ENCODE data around the gene ARL2.

ARL2 gene

DNA sequence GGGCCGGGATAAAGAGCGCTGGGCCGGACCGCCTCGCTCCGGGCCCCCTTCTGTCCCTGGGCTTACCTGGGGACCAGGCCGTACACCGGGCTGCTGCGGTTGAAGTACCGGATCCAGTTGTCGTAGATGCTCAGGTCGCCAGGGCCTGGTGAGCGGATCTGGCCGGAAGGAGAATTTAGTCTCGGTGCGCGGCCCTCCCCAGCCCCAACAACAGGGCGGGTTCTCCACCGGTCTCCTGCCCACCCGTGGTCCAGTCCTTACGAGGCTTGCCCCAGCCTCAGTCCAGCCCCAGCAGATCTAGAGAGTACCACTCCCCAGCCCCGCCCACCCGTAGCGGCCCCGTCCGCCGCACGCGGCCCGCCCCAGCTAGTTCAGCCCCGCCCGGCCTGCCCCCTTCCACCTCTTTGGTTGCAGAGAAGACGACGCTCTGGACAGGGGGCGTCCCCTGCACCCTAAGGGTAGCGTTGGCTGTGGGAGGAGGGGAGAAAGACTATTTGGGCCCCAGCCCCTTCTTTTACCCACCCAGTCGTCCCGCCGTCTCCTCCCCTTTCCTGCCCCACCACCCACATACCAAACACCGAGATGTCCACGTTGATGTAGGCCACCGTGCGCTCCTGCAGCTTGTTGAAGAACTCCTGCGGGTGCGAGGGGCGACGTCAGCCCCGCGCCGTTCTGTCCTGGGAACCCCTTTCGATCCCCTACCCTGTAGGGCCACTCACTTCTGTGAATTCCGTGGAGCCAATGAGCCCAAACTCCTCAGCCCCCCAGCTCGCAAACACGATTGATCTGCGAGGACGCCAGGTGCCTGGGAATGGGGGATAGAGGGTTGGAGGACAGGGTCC is 33.8 kb downstream of the ARL2 start:
- DNase-seq = peak in 2 of 5 experiments; percentile 13 to 30

DNA sequence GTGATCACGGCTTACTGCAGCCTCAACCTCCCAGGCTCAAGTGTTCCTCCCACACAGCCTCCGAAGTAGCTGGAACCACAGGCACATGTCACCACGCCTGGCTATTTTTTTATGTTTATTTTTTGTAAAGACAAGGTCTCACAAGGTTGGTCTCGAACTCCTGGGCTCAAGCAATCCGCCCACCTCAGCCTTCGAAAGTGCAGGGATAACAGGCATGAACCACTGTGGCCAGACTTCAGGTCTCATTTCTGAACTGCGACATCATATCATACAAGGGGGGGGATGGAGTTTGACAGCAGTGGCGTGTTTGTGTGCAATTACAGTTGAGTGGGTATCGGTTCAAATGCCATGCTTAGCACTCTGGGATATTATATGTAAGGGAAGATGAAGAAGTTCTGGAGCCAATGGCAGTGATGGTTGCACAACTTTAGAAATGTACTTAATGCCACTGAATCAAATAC is 37.5 kb downstream of the ARL2 start:
- DNase-seq = no peak

DNA sequence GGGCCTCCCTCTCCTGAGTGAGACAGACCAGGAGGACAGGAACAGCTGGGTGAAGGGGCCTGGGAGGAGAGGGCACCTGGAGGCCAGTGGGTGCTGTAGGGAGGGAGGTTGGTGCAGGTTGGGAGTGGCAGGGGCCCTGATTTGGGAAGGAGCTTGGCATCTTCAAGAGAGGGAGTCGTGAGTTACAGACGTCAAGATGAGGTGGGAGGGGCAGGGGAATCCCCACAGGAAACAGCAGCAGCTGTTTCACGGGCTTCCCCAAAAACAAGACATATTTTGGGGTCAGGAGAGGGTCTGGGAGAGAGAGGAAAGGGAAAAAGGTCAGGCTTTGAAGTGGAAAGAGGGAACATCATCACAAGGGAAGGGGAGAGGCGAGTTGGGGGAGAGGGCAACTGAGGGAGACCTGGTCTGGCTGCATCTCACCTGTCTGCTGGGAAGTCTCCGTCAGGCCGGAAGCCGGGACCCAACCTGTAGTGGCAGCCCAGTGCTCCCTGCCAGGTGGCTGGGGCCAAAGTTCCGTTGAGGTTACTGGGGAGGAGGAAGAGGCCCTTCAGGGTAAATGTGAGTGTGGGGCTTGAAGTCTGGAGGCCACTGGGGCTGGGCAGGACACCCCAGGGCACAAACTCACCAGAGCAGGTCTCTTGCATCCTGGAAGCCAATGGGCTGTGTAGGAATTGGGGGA is 40.0 kb downstream of the ARL2 start:
- peak in 1 of 5 experiments; percentile 4 for DNase-seq

DNA sequence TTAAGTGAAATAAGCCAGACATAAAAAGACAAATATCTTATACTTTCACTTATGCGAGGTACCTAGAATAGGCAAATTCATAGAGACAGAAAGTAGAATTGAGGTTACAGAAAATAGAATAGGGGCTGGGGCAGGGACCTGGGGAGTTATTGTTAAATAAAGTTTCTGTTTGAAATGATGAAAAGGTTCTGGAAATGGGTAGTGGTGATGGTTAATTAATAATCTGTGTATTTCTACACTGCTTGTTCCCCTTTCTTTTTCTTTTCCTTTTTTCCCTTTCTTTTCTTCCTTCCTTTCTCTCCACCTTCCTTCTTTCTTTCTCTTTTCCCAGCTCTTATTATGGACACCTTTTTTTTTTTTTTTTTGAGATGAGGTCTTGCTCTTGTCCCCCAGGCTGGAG is 41.6 kb downstream of the ARL2 start:
- DNase-seq = no peak

DNA sequence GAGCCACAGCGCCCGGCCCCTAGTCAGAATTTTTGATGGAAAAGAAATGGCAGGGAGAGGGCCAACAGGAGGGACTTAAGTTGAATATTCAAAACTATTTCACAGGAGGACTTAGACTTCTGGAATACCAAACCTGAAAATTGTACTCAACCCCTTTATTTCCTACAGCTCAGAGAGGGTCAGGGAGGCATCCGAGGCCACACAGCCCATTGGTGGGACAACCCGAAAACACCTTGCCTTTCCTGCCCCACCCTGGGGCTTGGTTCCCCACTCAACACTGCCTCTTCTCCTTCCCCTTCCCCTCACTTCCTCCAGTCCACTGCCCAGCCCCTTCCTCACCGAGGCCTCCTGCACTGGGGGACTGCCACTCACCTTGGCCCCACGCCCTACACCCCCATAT is 43.0 kb downstream of the ARL2 start:
- DNase-seq = no peak

DNA sequence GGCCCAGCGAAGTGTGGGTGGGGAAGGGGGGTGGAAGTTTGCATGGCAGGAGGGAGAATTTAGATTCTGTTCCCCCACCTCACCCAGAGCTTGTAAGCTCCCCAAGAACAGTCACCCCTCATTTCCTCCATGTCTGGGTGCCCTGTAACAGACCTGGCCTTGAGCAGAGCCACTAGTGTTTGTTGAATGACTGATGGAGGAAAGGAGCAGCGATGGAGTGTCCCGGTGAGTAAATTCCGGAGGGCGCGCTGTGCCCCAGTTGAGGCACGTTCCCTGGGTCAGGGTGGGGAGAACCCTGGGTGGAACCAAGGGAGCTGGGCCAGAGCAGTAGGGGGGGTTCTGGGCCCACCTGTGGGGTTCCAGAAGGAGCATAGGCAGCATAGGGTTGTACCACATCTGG is 43.6 kb downstream of the ARL2 start:
- no peak for DNase-seq

DNA sequence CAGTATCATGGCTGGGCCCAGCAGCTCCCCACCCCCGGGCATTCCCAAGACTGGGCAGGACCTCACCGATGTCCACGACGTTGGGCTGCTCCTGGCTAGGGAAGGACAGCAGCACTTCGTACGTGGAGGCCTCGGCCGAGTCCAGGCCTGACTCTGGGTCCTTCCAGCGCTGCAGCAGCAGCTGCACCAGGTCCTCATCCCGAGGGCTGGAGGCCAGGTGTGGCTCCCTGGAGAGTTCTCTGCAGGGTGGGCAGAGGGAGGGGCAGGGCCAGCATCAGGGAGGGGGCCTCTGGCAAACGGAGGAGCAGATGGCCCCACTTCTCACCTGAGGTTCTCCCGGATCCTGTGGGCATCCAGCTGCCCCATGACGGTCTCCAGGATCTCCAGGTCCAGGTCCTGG is 44.1 kb downstream of the ARL2 start:
- no peak for DNase-seq

DNA sequence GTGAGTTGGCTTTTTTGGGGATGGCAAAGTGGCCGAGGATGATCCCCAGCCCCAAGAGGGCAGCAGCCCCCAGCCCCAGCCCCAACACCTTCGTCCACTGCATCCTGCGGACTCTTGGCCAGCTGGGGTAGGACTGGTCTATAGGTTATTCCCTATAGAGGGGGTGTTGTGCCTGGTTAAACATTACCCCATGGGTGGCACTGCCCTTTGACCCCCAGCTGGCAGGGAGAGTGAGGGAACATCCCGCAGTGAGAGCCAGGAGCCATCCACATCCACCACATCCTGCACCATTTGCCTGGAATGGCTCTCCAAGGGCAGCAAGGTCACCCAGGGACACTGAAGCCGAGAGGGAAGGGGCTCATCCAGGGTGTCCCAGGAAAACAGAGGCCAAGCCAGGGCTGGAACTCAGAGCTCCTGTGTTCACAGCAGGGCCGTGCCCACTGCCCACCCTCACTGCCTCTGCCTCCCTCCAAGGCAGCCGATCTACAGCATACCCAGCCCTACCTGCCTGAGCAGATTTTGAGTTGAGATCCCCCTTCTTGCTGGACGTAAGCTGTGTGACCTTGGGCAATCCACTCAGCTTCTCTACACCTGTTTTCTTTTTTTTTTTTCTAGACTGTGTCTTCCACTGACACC is 44.6 kb downstream of the ARL2 start, which contains the start of gene NAALADL1:
TSS of gene NAALADL1 (minus strand) at position 135 of the 636 bp plus-strand sequence. CDS start at position 103, 32 bp downstream.
- no peak for DNase-seq

DNA sequence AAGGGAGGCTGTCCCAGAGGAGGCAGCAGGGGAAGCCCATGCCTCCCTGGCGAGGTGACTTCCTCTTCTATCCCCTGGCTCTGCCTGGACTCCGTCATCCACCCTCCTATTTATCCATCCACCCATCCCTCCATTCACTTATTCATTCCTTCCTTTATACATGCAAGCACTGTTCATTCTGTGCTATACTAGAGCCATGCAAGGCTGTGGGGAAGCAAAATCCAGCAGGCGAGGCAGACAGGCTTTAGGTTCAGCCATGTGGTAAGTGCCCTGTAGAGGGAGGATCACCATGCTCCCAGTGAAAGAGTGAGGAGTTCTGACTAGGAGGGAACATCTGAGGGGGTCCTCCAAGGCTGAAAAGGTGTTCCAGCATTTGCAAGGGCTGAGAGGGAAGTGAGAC is 45.6 kb downstream of the ARL2 start:
- DNase-seq = no peak

DNA sequence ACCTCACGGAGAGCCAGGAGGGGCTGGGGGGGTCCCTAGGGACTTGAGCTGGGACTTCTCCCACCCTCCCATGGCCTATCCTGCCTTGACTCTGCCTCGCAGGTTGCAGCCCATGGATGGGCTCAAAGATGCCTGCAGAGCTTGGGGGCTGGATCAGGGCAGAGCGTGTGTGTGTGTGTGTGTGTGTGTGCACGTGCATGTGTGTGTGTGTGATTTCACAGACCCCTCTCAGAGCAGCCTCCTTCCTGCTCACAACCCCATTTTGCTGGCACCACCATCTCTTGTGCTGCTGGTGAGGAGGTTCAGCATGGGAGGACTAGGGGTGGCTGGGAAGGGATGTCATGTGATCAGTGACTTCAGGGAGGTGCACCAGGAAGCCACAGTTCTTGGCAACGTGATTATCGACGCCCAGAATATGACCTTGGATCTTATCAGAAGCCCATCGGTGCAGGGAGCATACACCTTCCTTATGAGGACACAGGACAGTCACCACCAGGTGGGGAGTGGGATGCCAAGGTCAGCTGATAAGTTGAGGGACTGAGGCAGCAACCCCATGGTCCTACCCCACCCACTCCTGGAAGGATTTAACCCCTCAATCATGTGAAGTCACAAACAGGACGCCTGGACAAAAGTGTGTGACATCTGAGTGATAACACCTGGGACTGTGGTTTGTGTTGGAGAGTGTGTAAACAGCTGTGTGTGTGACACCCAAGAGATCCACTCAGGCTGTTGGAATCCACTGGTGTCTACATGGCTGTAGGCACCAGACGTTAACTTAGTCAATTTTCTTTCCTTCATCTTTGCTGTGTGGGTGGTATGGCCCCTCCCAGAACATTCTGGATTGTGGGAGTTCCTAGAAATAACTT is 46.2 kb downstream of the ARL2 start:
- DNase-seq = peak in 1 of 5 experiments; percentile 49

DNA sequence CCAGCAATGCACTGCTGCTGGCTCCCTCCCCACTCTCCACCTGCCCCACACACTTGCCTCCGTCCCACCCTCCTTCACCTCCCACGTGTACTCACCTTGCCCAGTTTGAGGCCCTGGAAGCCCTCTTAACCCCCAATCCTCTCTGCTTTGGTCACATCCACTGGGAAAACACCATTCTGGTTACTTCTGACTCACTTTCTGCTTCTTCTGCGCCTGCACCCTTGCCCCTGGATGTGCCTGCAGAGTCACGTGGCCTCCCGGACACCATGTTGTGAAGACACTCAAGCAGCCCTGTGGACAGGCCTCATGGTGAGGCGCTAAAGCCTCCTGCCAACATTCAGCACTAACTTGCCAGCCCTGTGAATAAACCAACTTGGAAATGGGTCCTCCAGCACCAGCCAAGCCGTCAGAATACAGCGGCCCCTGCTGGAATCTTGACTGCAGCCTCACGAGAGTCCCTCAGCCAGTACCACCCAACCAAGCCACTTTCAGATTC is 47.0 kb downstream of the ARL2 start:
- no peak for DNase-seq

DNA sequence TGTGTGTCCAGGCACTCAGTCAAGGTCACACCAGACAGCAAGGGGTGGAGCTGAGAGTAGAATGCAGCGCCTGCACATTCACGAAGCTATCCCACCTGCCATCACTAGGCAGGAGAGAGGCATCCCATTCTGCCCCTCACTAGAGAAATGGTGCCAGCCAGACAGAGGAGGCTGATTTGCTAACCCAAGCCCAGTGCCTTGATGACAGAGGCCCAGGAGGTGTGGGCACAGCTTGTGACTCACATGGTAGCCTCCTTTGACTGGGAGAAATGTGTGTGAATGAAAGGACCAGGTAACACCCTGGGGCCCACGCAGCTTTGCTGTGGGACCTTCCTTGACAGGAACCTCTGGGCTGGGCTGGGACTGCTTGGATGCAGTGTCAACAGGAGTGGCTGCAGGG is 49.6 kb downstream of the ARL2 start:
- no peak for DNase-seq

DNA sequence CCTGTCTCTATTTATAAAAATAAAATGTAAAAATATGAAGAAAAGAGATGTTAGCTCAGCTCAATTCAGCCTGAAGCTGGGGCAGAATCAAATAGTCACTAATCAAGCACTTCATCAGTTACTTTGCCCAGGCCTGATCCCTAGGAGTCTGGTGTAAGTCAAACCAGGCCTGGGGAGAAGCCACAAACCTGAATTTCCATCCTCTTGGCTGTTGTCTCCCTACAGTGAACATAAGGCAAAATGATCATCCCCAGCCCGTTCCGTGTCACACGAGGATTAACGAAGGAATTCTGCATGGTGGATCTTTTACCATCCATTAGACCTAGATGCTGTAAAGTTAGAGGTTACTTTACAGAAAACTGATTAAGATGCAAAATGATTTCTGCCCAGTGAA is 50.9 kb downstream of the ARL2 start:
- no peak for DNase-seq

DNA sequence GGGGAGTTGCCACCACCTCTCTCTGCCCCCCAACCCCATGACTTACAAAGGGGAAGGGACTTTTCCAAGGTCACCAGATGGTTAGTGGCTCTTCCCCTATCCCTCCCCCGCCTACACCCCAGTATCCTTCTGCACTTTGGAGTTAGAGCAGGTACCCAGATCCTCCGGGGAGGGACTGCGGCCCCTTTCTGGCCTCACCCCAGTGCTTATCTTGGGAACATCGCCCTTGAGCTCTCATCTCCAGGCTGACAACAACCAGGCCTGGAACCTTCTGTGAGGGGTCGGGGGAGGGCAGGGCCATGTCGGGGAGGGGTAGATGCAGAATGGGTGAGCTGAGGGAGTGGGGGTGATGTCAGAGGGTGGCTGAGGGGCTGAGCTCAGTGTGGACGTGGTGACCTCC is 51.9 kb downstream of the ARL2 start:
- no peak for DNase-seq

DNA sequence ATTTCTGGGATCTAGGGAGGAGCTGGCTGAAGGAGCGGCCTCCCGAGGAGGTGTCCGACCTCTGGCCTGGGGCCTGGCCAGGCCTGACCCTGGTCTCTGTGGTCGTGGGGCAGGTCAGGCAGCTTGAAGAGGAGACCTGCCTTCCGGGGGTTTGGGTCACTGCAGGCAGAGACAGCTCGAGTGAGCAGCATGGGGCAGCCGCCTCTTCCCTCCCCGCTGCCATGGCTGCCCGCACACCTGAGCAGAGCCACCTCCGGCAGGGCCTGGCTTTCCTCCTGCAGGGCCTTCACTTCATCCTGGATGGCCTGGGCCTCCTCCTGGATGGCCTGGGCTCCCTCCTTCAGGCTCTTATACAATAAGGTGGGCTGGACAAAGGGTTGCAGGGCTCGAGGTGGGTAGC is 52.4 kb downstream of the ARL2 start:
- no peak for DNase-seq

DNA sequence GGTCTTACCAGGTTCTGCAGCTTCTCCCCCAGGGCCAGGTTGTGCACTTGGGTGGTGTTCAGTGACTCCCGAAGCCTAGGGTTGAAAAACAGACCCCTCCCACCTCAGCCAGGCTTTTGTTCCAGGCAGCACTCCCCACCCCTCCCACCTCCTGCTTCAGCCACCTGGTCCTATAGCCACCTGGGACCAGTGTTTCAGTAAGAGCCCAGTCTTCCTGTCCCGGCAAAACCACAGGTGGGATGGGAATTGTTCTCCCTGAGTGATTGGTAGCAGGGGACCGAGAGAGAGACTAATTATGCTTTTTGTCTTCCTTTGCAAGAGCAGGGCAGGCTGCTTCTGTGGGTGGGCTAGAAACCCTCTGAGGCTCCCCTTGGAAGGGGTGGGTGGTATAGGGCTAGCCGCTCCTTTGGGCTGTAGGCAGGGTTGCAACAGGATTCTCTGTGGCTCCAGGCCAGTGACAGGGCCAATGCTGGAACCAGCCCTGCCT is 52.9 kb downstream of the ARL2 start:
- DNase-seq = no peak

DNA sequence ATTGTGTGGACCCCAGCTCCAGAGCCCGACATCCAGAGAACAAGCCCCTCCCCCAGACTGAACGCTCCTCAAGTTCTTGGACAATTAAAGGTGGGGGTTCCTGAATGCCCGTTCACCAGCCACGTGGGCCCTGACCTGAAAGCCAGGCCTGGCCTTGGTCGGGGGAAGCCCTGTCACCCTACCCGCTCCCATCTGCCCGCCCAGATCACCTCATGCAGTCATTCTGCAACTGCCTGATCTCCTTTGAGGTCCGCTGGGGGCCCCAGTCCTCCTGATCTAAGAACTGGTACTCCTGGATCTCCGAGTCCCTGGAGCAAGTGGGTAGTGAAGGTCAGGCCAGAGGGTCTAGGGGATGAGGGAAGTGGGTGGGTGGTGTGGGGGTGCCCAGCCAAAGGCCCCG is 53.5 kb downstream of the ARL2 start:
- no peak for DNase-seq

DNA sequence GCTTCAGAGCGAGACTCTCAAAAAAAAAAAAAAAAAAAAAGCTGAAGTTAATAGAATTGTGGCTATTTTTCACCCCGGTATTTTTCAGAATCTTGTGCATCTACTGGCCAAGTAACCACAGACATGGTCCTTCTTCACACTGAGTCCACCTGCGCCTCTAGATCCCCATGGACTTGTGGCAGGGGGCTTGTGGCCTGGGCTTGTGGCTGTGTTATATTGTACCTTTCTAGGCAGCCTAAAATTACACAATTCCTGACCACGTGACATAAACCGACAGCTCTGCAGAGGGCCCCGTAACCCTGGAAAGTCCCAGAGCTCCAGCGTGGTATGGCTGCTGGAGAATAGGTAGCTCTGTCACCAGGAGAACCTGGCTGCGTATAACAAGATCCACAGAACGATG is 55.3 kb downstream of the ARL2 start:
- DNase-seq = no peak

All from T-helper 2 cell (primary cell).